ENCODE data around the gene UBL4B.

The UBL4B gene

DNA sequence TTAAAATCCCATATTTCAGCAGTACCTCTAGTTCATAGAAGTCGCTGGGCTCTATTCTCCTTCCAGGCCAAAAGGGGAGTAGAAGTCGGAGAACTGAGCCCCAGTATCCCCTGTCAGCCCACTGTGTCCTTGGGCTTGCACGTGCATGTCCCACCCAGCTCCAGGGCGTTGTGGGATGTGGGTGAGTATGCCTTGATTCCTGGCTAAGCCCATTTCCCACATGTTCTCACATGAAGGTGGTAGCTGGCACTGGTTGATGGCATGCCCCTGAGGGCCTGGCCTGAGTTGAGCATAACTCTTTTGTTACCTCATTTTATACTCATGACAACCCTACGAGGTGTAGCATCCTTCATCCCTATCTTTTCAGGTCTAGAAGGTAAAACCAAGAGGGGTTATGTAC is 46.0 kb downstream of the UBL4B start:
- Histone ChIP-seq H3K9me3 (no peaks in the 10 kb centered on the region), H3K27me3 (no peaks in the 10 kb centered on the region), H3K4me3 (ENCODE audit: low read depth, low read length) (no peak overlapping the region), H3K36me3 (no peaks in the 10 kb centered on the region), H3K4me1 (no peaks in the 10 kb centered on the region; the same call in 1 of the 2 replicates)
- TF ChIP-seq, protein P1, sequence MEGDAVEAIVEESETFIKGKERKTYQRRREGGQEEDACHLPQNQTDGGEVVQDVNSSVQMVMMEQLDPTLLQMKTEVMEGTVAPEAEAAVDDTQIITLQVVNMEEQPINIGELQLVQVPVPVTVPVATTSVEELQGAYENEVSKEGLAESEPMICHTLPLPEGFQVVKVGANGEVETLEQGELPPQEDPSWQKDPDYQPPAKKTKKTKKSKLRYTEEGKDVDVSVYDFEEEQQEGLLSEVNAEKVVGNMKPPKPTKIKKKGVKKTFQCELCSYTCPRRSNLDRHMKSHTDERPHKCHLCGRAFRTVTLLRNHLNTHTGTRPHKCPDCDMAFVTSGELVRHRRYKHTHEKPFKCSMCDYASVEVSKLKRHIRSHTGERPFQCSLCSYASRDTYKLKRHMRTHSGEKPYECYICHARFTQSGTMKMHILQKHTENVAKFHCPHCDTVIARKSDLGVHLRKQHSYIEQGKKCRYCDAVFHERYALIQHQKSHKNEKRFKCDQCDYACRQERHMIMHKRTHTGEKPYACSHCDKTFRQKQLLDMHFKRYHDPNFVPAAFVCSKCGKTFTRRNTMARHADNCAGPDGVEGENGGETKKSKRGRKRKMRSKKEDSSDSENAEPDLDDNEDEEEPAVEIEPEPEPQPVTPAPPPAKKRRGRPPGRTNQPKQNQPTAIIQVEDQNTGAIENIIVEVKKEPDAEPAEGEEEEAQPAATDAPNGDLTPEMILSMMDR (IDR thresholded peaks at IDR 0.05; ENCODE audit: low read depth, low read length): no peak
- DNase-seq: no peak

DNA sequence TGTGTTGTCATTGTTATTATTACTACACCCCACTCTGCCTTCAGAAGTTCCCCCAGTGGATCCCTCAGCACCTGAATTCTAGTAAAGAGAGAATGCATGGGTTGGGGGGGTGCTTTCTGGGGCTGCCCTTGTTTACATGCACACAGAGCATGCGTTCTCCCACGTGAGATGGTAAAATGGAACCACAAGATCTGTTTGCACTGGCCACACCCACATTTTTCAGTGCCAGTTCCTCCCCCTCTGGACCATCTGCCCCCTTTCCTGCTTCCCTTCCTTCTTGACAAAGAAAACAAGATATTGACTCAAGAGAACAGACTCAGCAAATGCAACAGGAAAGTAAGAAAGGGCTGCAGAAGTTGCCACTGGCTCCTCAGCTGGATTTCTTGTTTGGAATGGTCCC is 46.9 kb downstream of the UBL4B start:
- no peaks in the 10 kb centered on the region for H3K36me3 ChIP-seq
- H3K4me1 ChIP-seq: no peaks in the 10 kb centered on the region
- no peaks in the 10 kb centered on the region for H3K27me3 ChIP-seq
- no peak for DNase-seq
- no peak overlapping the region for H3K4me3 ChIP-seq (ENCODE audit: low read depth, low read length)
- H3K9me3 ChIP-seq: no peaks in the 10 kb centered on the region
- TF ChIP-seq, protein P1 (IDR thresholded peaks at IDR 0.05; ENCODE audit: low read depth, low read length): no peak

DNA sequence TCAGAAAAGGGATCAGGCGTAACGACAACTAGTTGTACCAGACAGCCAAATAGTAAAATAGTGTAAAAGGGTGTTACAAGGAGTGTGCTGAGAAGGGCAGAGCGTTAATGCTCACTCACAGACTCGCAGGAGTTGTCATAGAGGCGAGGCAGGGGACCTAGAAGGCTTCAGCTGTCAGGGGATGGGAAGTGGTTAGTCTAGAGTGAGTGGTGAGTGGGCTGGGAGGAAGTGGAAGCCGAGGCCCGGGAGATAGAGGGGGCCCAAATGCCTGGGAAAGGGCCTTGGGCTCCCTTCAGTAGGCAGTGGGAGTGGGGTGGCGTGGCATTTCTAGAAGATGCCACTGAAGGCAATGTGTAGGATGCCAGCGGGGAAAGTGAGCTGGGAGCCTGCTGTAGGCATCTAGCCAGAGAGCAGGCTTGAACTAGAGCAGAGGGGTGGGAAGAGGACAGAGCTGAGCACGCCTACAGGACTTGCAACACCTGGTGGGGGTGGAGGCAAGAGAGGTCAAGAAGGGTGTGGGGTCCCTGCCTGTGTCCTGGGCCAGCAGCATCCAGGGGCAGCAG is 48.4 kb downstream of the UBL4B start:
- no peaks in the 10 kb centered on the region for H3K9me3 ChIP-seq
- no peak for DNase-seq
- H3K4me3 ChIP-seq (ENCODE audit: low read depth, low read length): no peak overlapping the region
- H3K27me3 ChIP-seq: no peaks in the 10 kb centered on the region
- H3K36me3 ChIP-seq: no peaks in the 10 kb centered on the region
- TF ChIP-seq, protein P1 (IDR thresholded peaks at IDR 0.05; ENCODE audit: low read depth, low read length): no peak
- peaks cover 8% of the 10 kb centered on the region for H3K4me1 ChIP-seq

DNA sequence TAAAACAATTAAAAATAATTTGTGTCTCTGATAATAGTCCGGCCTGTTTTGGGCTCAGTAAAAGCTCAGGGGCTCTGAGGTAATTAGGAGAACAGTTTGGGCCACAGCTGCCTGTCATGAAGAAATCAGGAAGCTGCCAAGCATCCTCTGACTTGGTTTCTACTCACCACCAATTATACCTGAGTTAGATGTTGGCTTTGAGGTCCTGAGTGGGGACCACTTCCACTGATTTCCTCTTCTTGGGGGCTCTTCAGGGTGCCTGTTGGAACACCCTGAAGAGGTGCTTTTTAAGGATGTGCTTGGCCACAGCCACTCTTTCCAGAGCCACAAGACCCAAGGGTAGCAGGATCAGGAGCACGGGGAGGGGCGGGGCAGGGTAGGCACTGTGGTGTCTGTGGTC is 48.9 kb downstream of the UBL4B start:
- Histone ChIP-seq H3K4me3 (ENCODE audit: low read depth, low read length) (no peak overlapping the region), H3K36me3 (no peaks in the 10 kb centered on the region), H3K9me3 (no peaks in the 10 kb centered on the region), H3K4me1 (peaks cover 8% of the 10 kb centered on the region), H3K27me3 (no peaks in the 10 kb centered on the region)
- DNase-seq: no peak
- TF ChIP-seq, protein P1 (IDR thresholded peaks at IDR 0.05; ENCODE audit: low read depth, low read length): no peak

DNA sequence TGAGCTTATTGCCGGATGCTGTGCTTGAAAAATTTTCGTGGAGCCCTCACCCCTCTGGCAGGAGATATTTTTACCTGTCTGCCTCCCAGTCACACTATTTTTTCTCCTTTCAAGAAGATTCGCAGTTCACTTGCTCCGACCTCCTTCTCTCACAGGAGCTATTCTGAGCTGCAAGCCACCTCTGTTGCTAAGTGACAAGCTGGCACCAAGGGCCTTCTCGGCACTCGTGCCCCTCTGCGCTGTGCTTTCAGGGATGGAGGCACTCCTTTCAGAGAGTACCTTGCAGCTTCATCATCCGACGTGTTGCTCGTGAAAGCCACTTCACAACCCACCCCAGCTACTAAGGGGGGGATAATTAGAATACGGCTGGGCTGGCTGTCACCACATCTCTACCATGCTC is 49.6 kb downstream of the UBL4B start:
- TF ChIP-seq, protein P1 (IDR thresholded peaks at IDR 0.05; ENCODE audit: low read depth, low read length): no peak
- Histone ChIP-seq H3K36me3 (no peaks in the 10 kb centered on the region), H3K9me3 (no peaks in the 10 kb centered on the region), H3K4me1 (peaks cover 8% of the 10 kb centered on the region), H3K27me3 (no peaks in the 10 kb centered on the region), H3K4me3 (ENCODE audit: low read depth, low read length) (no peak overlapping the region)
- no peak for DNase-seq
